Measurements from ENCODE around the gene KCNJ14.
A peak's percentile ranks its signal among the peaks of the same experiment; 100 is the strongest.

The KCNJ14 gene

DNA sequence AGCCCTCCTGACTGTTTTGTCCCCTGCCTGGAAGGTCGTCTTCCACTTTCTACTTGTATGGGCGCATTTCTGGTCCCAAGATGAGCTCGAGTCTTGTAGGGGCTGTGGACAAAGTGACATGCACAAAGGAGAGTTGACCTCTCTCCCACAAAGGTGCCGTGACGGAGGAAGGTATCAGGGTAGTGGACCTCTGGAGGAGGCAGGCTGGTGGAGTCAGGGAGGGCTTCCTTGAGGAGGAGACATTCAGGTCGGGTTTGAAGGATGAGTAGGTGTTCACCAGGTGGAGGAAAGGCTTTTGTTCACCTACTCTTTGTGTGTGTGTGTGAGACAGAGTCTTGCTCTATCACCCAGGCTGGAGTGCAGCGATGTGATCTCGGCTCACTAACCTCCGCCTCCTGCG is 15.5 kb downstream of the KCNJ14 start:
- H3K27me3 Mint-ChIP-seq: no peaks in the 10 kb centered on the region
- peaks cover 60% of the 10 kb centered on the region for H3K36me3 Mint-ChIP-seq (ENCODE audit: low read depth)
- H3K4me1 Mint-ChIP-seq (ENCODE audit: low read depth): peaks cover 53% of the 10 kb centered on the region
- no peak overlapping the region for H3K4me3 Mint-ChIP-seq
- H3K27ac Mint-ChIP-seq: no peak overlapping the region
- no peaks in the 10 kb centered on the region for H3K9me3 Mint-ChIP-seq
- intact Hi-C loops (cut with micrococcal nuclease): no loop called here

DNA sequence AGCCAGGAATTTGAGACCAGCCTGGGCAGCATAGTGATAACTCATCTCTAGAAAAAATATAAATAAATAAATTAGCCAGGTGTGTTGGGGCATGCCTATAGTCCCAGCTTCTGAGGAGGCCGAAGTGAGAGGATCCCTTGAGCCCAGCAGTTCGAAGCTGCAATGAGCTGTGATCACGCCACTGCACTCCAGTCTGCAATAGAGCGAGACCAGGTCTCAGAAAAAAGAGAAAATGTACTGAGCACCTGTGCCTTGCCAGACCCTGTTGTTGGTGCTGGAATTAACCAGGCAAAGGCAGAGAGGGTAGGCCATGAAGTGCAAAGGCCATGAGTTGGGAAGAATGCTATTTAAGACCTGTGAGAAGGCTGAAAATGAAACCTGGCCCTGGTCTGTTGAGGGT is 16.5 kb downstream of the KCNJ14 start:
- Mint-ChIP-seq H3K4me3 (no peak overlapping the region), H3K27ac (no peak overlapping the region), H3K27me3 (no peaks in the 10 kb centered on the region), H3K4me1 (ENCODE audit: low read depth) (peaks cover 49% of the 10 kb centered on the region), H3K36me3 (ENCODE audit: low read depth) (peaks cover 70% of the 10 kb centered on the region), H3K9me3 (no peaks in the 10 kb centered on the region)
- intact Hi-C loops (cut with micrococcal nuclease): no loop called here

DNA sequence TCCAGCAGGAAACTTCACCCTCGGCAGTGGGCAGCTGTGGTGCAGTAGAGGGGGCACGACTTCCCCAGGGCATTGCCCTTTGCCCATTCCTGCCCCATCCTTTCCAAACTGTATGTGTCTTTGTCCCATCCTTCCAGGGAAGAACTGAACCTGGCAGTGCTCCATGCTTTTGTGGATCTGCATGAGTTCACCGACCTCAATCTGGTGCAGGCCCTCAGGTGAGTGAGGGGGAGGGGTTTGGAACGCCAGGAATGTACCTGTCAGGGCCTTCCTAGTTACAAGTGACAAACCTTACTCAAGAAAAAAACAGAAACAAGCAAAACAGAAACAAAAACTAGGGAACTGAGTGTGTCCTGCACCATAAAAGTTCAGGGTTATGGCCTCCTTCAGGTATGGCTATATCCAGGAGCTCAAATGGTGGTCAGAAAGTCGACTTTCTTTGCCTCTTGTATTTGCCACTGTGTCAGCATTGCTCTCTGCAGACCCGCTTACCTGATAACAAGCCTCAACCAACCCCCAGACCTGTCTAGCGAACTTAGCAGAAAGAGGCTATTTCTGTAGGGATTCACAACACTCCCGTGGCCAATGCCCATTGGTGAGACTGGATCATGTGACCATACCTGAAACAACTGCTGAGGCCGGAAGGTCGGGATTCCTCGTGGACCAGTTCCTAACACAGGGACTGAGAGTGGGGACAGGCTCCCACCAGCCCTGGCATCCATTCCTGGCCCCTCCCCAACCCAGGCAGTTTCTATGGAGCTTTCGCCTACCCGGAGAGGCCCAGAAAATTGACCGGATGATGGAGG is 18.0 kb downstream of the KCNJ14 start:
- H3K27ac Mint-ChIP-seq: no peak overlapping the region
- H3K9me3 Mint-ChIP-seq: no peaks in the 10 kb centered on the region
- H3K36me3 Mint-ChIP-seq (ENCODE audit: low read depth): peaks cover 86% of the 10 kb centered on the region
- no peak overlapping the region for H3K4me3 Mint-ChIP-seq
- H3K27me3 Mint-ChIP-seq: no peaks in the 10 kb centered on the region
- H3K4me1 Mint-ChIP-seq (ENCODE audit: low read depth): peaks cover 40% of the 10 kb centered on the region
- intact Hi-C loops (cut with micrococcal nuclease): no loop called here

- Mint-ChIP-seq H3K27me3 (no peaks in the 10 kb centered on the region), H3K9me3 (no peaks in the 10 kb centered on the region), H3K4me3 (no peak overlapping the region), H3K4me1 (ENCODE audit: low read depth) (peaks cover 36% of the 10 kb centered on the region), H3K27ac (peak overlapping the region; percentile 9), H3K36me3 (ENCODE audit: low read depth) (peaks cover 93% of the 10 kb centered on the region)
- intact Hi-C loops (cut with micrococcal nuclease): no loop called here
Measured at GRCh38 chr19:48474084-48474592, 18.8 kb downstream of the KCNJ14 start.

GRCh38 chr19:48475369-48476068 is 20.1 kb downstream of the KCNJ14 start:
- intact Hi-C loops (cut with micrococcal nuclease): no loop called here
- Mint-ChIP-seq H3K9me3 (no peaks in the 10 kb centered on the region), H3K27ac (no peak overlapping the region), H3K4me3 (no peak overlapping the region), H3K27me3 (peaks cover 3% of the 10 kb centered on the region), H3K4me1 (ENCODE audit: low read depth) (peaks cover 43% of the 10 kb centered on the region), H3K36me3 (ENCODE audit: low read depth) (peaks cover 94% of the 10 kb centered on the region)

DNA sequence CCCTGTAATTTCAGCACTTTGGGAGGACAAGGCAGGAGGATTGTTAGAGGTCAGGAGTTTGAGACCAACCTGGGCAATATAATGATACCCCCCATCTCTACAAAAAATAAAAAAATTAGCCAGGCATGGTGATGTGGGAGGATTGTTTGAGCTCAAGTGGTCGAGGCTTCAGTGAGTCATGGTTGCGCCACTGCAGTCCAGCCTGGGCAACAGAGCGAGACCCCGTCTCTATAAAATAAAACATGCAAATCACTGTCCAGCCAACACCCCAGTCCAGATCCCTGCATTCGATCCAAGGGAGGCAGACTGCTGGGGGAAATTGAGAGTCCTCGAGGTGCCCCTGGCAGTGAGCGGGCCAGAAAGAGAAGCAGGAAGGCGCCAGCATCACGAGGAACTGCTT is 20.8 kb downstream of the KCNJ14 start:
- H3K4me1 Mint-ChIP-seq (ENCODE audit: low read depth): peaks cover 43% of the 10 kb centered on the region
- intact Hi-C loops (cut with micrococcal nuclease): no loop called here
- H3K36me3 Mint-ChIP-seq (ENCODE audit: low read depth): peaks cover 88% of the 10 kb centered on the region
- peaks cover 10% of the 10 kb centered on the region for H3K27me3 Mint-ChIP-seq
- no peaks in the 10 kb centered on the region for H3K9me3 Mint-ChIP-seq
- H3K4me3 Mint-ChIP-seq: no peak overlapping the region
- H3K27ac Mint-ChIP-seq: no peak overlapping the region

DNA sequence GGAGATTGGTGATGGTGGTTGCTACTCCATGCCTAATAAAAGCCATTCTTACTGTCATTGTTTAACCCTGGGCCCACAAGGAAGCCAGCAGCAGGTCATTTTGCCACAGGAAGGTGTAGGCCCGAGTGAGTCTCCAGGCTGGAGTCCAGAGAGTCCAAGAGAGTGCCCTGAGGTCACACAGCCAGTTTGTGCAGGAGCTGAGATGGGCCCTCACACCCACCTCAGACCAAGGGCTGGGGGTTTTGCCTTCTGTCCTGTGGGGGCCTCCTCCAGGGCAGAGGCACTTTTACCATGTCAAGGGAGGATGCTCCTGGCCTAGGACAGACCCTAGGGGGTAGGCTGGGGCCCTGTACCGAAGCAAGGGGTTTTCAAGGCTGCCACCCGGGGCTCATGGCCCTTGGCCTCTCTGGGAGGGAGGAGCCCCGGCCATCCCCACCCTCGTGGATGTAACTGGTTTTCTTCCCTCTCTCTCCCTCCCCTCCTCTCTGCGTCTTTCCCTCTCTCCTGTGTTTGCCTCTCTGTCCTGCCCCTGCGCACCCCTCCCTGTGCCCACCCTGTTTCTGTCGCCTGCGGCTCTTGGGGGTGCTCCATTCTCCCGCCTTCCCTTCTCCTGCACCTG is 21.8 kb downstream of the KCNJ14 start:
- H3K4me1 Mint-ChIP-seq (ENCODE audit: low read depth): peaks cover 45% of the 10 kb centered on the region
- intact Hi-C loops (cut with micrococcal nuclease): no loop called here
- no peaks in the 10 kb centered on the region for H3K9me3 Mint-ChIP-seq
- no peak overlapping the region for H3K27ac Mint-ChIP-seq
- H3K4me3 Mint-ChIP-seq: no peak overlapping the region
- peaks cover 78% of the 10 kb centered on the region for H3K36me3 Mint-ChIP-seq (ENCODE audit: low read depth)
- peaks cover 16% of the 10 kb centered on the region for H3K27me3 Mint-ChIP-seq

- intact Hi-C loops (cut with micrococcal nuclease): no loop called here
- Mint-ChIP-seq H3K27ac (no peak overlapping the region), H3K9me3 (no peaks in the 10 kb centered on the region), H3K36me3 (ENCODE audit: low read depth) (peaks cover 71% of the 10 kb centered on the region), H3K27me3 (peaks cover 16% of the 10 kb centered on the region), H3K4me3 (no peak overlapping the region), H3K4me1 (ENCODE audit: low read depth) (peaks cover 39% of the 10 kb centered on the region)
Measured at GRCh38 chr19:48477698-48478338, 22.4 kb downstream of the KCNJ14 start.

- peaks cover 31% of the 10 kb centered on the region for H3K4me1 Mint-ChIP-seq (ENCODE audit: low read depth)
- no peak overlapping the region for H3K27ac Mint-ChIP-seq
- no peaks in the 10 kb centered on the region for H3K9me3 Mint-ChIP-seq
- peaks cover 64% of the 10 kb centered on the region for H3K36me3 Mint-ChIP-seq (ENCODE audit: low read depth)
- no peak overlapping the region for H3K4me3 Mint-ChIP-seq
- H3K27me3 Mint-ChIP-seq: peaks cover 19% of the 10 kb centered on the region
- intact Hi-C loops (cut with micrococcal nuclease): no loop called here
Measured at GRCh38 chr19:48478339-48479256, 23.2 kb downstream of the KCNJ14 start.

DNA sequence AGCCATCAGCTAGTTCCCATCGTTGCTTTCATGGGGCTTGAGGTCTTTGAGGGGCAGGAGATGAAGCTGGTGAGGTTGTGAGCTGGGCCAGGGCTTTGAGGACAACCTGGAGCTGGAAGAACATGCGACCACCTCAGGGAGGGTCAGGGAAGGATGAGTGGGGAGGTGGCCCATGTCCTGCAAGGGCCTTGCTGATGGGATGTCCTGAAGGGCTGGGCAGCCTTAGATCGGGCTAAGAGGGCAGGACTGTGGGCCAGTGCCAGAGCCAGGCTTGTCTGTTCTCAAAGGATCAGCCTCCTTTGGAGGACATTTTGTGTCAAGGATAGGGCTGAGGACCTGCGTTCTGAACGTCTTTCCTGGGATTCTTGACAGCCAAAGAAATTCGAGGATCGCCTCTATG is 24.3 kb downstream of the KCNJ14 start:
- no peaks in the 10 kb centered on the region for H3K9me3 Mint-ChIP-seq
- H3K27ac Mint-ChIP-seq: peak overlapping the region; percentile 76
- peaks cover 53% of the 10 kb centered on the region for H3K36me3 Mint-ChIP-seq (ENCODE audit: low read depth)
- intact Hi-C loops (cut with micrococcal nuclease): no loop called here
- H3K4me3 Mint-ChIP-seq: no peak overlapping the region
- H3K27me3 Mint-ChIP-seq: peaks cover 24% of the 10 kb centered on the region
- H3K4me1 Mint-ChIP-seq (ENCODE audit: low read depth): peaks cover 23% of the 10 kb centered on the region

- H3K4me1 Mint-ChIP-seq (ENCODE audit: low read depth): peaks cover 23% of the 10 kb centered on the region
- peaks cover 48% of the 10 kb centered on the region for H3K36me3 Mint-ChIP-seq (ENCODE audit: low read depth)
- peaks cover 26% of the 10 kb centered on the region for H3K27me3 Mint-ChIP-seq
- no peaks in the 10 kb centered on the region for H3K9me3 Mint-ChIP-seq
- H3K27ac Mint-ChIP-seq: peak overlapping the region; percentile 76
- H3K4me3 Mint-ChIP-seq: peak overlapping the region; percentile 80
- intact Hi-C loops (cut with micrococcal nuclease): no loop called here
Measured at GRCh38 chr19:48480183-48480557, 24.8 kb downstream of the KCNJ14 start.

DNA sequence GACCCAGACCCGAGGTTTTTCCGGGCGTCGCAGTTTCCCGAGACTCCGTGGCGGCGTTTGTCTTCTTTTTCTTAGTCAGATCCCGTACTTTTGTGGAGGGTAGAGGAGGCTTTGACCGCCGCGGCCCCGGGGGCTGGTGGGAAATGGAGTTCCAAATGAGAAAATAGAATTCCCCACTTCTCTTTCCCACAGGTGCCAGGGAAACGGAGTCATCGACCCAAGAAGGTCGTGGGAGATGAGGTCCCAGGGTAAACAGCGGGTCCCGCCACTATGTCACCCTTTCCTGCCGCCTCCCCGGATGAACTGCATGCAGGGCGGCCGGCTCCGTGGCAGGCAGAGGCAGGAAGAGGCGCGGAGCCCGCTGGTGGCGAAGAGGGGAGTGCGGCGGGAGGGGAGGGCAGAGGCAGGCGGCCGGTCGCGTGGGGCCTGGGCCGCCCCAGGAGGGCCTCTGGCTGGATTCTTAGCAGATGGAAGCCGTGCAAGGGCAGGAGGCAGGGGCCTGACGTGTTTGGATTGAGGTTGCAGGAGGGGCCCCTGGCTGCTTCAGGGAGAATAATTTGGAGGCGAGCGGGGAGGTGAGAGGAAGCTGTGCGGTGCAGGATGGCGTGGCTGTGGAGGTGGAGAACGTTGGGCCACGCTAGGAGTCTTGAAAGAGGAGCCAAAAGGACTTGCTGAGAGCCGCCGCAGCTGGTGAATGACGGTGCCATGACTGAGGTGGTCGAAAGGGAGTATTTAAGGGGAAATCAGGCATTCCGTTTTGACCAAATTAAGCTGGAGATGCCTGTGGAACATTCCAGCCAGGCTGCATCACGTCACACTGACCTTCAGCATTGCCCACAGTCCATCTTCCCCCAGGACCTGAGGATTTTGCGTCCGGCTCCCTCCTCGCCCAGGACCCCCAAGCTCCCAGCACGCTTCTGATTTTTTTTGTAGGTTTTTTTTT is 25.5 kb downstream of the KCNJ14 start:
- intact Hi-C loops (cut with micrococcal nuclease): no loop called here
- Mint-ChIP-seq H3K36me3 (ENCODE audit: low read depth) (peaks cover 41% of the 10 kb centered on the region), H3K4me1 (ENCODE audit: low read depth) (peaks cover 23% of the 10 kb centered on the region), H3K9me3 (no peaks in the 10 kb centered on the region), H3K27ac (peak overlapping the region; percentile 76), H3K27me3 (peaks cover 27% of the 10 kb centered on the region), H3K4me3 (peak overlapping the region; percentile 80)
